IPS-18c (cell line): ENCODE results near the gene SND1.

ENCODE experiments used
- H3K4me3 ChIP-seq: 2 replicates; pipeline ENCODE4 v1.7.0; 2013; ENCODE audit warnings: low read depth, mild to moderate bottlenecking, low read length, moderate library complexity; ENCODE audit not compliant: insufficient read depth
- H3K9me3 ChIP-seq: one replicate; pipeline ENCODE4 v1.6.1; 2013; ENCODE audit warnings: mild to moderate bottlenecking, low read length, moderate library complexity; ENCODE audit not compliant: control insufficient read depth, insufficient read depth

SND1 gene

GRCh38 chr7:127647636-127648035 is 4.4 kb upstream of the SND1 start:
- Histone ChIP-seq H3K9me3 (no peaks in the 10 kb centered on the region), H3K4me3 (no peak overlapping the region)

GRCh38 chr7:127648986-127649385 is 3.0 kb upstream of the SND1 start:
- H3K9me3 ChIP-seq, result no peaks in the 10 kb centered on the region
- H3K4me3 ChIP-seq, result no peak overlapping the region

DNA sequence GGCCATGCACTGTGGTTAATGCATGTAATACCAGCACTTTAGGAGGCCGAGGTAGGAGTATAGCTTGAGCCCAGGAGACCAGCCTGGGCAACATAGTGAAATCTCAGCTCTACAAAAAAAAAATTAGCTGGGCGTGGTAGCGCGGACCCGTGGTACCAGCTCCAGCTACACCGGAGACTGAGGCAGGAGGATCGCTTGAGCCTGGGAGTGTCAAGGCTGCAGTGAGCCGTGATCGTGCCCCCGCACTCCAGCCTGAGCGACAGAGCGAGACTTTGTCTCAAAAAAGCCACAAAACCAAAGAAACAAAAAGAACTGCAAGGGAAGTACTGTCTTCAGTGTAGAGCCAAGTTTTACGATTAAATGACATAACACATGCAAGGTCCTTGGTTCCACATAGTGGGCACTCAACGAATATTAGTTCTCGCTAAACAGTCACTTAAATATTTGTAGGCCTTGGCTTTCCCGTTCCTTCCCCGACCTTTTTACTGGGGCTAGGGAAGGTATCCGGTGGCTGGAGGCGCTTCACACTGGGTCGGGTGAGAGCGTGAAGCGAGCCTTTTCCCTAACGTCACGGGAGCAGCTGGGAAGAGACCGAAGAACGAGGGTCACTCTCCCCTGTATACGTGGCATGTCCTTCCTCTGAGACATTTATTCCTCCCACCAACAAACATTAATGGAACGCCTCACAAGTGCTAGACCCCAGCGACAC is 993 bp upstream of the SND1 start:
- Histone ChIP-seq H3K9me3 (no peaks in the 10 kb centered on the region), H3K4me3 (peak overlapping the region; percentile 79)

- Histone ChIP-seq H3K4me3 (peak overlapping the region; percentile 98), H3K9me3 (no peaks in the 10 kb centered on the region)
Measured at GRCh38 chr7:127652333-127653248, 597 bp downstream of the SND1 start.

DNA sequence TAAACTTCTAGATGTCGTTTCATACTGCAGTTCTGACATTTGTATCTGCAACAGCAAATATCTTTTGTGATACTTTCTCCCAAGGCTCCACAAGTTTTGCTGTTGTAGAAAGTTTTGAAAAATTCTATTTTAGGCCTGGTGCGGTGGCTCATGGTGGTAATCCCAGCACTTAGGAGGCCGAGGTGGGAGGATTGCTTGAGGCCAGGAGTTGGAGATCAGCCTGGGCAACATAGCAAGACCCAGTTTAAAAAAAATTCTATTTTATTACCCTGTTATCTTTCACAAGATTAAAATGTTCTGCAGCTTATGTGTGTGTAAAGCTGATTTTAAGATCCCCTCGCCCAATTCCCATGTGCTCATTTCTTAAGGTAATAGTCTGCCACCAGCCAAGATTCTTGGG is 1.4 kb downstream of the SND1 start:
- Histone ChIP-seq H3K9me3 (no peaks in the 10 kb centered on the region), H3K4me3 (no peak overlapping the region)

DNA sequence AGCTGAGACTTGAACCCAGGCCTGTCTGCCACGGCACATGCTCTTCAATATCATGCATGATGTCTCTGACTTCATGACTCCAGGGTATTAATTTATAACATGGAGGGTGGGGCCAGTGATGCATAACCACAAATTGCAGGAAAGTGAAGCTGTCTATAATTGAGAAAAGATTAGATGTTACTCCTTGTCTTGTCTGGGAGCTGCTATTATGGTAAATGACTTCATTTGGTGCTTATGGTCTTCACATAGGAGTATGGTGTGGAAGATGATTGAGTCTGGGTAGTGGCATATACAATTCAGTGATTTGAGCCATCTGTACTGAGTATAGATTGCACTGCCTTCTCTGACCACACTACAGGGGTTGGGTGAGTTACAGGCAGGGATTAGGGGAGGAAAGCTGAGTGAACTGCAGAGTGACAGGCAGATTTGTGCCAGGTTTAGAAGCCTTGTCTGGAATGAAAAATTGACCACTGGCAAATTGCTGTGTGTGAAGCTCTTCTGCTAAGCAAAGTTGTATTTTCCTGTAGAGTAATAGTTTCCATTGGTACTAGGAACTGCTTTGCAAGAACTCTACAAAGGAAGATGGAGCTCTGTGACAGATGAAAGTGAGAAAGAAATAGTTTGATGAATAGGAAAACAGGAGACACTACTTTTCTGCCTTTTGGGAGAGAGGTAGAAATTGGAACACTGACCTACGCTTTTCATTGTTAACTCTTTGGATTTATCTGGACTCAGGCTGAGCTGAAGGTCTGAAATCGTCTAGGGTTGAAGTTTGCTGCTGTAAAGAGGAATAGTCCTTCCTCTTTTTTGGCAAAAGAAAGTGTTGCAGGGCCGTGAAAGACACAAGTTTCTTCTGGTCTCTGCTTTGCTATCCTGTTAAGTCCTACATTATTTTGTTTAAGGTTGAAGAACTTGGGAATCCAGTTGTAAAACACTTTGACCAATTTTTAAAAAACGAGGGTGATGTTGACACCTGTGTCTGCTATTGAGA is 2.7 kb downstream of the SND1 start:
- H3K9me3 ChIP-seq, result no peaks in the 10 kb centered on the region
- H3K4me3 ChIP-seq, result no peak overlapping the region

- Histone ChIP-seq H3K4me3 (no peak overlapping the region), H3K9me3 (no peaks in the 10 kb centered on the region)
Measured at GRCh38 chr7:127655720-127656119, 3.7 kb downstream of the SND1 start.

DNA sequence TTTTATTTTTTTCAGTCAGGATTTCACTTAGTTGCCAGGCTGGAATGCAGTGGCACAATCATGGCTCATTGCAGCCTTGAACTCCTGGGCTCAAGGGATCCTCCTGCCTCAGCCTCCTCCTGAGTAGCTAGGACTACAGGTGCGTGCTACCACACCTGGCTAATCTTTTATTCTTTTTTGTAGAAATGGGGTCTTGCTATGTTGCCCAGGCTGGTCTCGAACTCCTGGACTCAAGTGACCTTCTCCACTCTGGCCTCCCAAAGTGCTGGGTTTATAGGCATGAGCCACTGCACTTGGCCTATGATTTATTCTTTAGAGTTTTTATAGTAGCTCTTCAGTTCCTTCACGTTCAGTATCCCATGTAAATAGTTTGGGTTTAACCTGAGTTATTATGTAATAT is 5.5 kb downstream of the SND1 start:
- Histone ChIP-seq H3K9me3 (no peaks in the 10 kb centered on the region), H3K4me3 (no peak overlapping the region)

DNA sequence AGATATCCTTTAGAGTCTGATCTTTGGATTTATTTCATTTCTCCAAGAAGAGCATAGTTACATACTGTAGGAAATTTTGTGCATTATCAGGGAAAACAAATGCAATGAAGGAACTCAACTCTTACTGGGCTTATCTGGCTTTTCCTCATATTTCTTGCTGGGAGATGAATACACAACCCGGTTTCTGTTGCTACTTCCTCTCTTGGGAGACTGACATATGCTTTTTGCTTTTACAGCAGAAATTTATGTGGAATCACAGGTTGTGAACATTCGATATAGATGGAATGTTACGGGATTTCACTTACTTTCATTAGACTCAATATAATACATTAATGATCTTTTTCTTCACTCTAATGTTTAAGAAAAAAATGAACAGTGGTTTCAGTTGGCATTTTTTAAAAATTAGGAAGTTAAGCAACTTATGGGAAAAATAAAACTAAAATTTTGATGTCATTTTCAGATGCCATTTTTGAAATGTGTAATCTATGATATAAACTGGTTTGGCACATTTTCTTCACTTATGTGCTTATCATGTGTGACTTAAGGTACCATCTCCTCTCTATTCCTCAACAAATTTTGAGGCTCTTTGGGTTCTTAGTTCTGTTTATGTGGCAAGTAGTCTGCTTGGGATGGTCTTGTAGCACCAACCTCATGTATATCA is 7.1 kb downstream of the SND1 start:
- H3K4me3 ChIP-seq, result no peak overlapping the region
- H3K9me3 ChIP-seq, result no peaks in the 10 kb centered on the region

DNA sequence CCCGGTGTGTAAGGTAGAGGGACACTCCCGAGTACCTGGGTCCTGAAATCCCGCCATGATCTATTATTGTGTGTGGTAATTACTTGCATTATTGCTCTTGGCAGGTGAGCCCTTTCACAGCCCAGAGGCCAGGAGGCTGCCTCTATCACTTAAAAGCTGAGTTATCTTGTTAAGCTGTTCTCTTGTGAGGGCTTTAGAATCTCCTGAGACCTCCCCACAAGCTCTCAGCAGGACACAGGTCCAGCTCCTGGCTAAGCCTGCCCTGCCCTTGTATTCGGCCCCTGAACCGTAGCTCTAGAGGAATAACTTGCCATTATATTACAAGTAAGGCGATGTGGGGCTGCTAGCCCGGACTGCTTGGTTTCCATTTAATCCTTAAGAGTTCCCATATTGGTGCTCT is 13.9 kb downstream of the SND1 start:
- Histone ChIP-seq H3K4me3 (no peak overlapping the region), H3K9me3 (no peaks in the 10 kb centered on the region)

GRCh38 chr7:127666602-127667001 is 14.6 kb downstream of the SND1 start:
- Histone ChIP-seq H3K9me3 (no peaks in the 10 kb centered on the region), H3K4me3 (no peak overlapping the region)

- no peaks in the 10 kb centered on the region for H3K9me3 ChIP-seq
Measured at GRCh38 chr7:127667017-127667670, 15.2 kb downstream of the SND1 start.

GRCh38 chr7:127667759-127668530 is 16.0 kb downstream of the SND1 start:
- no peak overlapping the region for H3K4me3 ChIP-seq
- no peaks in the 10 kb centered on the region for H3K9me3 ChIP-seq

More at GRCh38 chr7:127667017-127667670, 15.2 kb downstream of the SND1 start:
- H3K4me3 ChIP-seq, result no peak overlapping the region

DNA sequence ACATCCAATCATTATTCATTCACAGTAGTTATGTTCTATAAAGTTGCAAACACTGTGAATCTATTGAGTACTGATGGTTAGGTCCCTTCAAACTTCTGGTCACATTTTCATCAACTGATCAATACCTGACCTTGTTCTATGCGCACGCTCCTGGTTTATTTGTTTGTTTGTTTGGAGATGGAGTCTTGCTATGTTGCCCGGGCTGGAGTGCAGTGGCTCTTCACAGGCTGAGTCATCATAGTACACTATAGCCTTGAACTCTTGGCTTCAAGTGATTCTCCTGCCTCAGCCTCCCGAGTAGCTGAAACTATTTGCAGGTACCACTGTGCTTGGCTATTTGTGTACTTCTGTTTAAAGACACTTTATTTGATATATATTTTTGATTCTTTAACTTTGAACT is 19.3 kb downstream of the SND1 start:
- Histone ChIP-seq H3K9me3 (no peaks in the 10 kb centered on the region), H3K4me3 (no peak overlapping the region)

DNA sequence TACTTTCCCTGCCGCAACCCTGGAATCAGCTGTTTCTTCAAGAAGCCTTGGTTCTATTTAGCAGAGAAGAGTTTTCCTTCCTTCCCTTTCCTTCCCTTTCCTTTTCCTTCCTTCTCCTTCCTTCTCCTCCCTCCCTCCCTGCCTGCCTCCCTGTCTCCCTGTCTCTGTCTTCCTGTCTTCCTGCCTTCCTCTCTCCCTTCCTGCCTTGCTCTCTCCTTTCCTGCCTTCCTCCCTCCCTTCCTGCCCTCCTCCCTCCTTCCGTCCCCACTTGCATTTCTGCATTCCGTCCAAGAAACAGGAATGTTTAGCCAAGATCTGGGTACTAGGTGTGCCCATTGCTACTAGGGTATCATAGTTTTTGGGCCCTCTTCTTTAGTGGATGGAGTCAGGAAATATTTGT is 21.9 kb downstream of the SND1 start:
- Histone ChIP-seq H3K9me3 (no peaks in the 10 kb centered on the region), H3K4me3 (no peak overlapping the region)

DNA sequence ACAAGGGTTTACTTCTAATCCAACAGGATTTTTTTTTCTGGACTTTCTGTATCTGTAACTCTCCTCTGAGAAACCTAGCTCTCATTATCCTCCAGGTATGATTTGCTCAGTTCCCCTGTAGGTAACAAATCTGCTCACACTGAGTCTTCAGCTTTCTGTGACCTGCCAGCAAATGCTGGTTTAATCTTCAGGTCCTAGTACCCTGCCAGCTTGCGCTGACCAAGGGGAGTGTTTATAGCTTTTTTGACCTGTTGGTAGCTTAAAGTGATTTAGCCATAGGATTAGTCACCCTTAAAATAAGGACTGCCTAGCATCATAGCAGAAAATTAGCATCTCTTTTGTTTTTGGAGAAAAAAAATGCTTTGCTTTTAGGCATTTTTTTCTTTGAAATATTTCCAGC is 22.4 kb downstream of the SND1 start:
- no peak overlapping the region for H3K4me3 ChIP-seq
- no peaks in the 10 kb centered on the region for H3K9me3 ChIP-seq
